NCI-H187 (cell line): ENCODE data around the gene DHCR7.
"Not testable (repeated sequence)": the region's sequence is repeated elsewhere in the genome, so short reads cannot be mapped to it uniquely, and the experiment has no call there.

Experiments used
- DNase-seq, 2 experiments: peaks; one replicate each; lab custom pipeline; 2025; lab: John Stamatoyannopoulos, UW

DHCR7 gene

DNA sequence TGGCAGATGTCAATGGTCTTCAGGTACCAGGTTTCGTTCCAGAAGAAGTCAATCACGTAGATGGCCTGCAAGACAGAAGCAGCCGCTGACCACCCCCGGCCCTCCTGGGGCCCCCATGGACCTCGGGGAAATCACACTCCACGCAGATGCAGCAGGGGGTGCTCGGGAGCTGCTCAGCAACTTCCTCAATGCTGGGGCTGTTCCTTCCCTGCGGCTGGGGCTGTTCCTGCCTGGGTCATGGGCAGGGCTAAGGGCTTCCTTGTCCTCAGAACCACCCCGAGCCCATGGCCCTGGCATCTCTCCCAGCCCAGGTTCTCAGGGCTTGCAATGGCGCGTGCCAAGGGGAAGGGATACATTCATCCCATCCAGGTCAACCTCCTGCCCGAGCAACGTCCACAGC is 10.3 kb downstream of the DHCR7 start:
- no peak for DNase-seq

DNA sequence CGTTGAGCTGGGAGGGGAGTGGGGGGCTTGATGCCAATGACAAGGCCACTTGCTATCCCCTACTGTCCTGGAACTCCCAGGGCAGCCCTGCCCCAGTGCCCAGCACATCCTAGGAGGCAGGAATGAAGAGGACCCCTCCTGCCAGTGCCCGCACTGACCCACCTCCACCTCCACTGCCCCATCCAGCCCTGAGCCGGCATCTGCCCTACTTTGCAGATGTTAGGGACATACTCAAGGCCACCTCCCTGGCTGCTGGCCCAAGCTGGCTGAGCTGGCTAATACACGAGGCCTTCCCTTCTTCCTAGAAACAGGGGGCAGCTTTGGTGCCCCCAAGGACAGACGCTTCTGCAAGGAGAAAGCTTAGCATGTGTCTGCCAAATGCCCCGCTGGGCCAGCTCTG is 10.8 kb downstream of the DHCR7 start:
- DNase-seq = no peak

DNA sequence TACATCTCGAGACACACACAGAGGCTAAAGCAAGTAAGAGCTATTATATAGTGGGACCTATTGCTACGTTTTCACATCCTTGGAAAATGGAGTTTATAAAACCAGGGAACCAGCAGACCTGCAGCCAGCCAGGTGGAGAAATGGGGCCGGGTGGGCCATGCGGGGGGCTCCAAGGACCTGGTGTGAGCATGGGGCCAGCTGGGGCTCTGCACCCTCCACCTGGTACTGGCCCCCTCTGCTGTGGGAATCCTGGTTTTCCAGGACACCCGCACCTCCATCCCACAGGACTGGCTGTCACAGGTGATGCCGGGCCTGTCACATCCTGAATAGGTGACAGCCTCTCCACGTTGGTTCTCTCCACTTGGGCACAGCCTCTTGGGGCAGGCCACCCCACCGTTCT is 11.3 kb downstream of the DHCR7 start:
- DNase-seq = no peak

DNA sequence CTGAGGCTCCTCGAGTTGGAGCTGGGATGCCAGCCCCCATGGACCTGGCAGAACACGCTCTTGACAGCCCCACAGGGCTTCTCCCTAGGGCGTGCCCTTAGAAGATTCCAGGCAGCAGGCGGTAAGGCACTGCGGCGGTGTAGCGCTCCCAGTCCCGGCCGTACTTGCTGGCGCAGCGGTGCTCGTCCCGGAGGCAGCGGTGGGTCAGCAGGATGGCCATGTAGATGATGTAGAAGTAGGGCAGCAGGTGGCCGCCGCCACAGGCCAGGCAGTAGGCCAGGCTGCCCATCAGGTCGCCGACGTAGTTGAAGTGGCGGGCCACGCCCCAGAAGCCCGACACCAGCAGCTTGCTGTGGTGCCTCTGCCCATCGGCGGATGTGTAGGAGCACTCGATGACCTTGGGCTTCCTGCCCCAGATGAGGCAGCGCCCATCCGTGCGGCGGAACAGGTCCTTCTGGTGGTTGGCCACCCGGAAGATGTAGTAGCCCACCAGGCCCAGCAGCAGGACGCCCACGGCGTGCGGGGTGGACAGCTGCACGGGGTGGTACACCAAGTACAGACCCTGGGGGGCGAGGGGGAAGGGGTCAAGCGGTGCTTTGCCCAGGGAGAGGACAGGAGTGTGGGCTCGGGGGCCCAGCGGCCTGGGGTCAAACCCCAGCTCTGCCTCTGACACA is 12.8 kb downstream of the DHCR7 start:
- DNase-seq = no peak

DNA sequence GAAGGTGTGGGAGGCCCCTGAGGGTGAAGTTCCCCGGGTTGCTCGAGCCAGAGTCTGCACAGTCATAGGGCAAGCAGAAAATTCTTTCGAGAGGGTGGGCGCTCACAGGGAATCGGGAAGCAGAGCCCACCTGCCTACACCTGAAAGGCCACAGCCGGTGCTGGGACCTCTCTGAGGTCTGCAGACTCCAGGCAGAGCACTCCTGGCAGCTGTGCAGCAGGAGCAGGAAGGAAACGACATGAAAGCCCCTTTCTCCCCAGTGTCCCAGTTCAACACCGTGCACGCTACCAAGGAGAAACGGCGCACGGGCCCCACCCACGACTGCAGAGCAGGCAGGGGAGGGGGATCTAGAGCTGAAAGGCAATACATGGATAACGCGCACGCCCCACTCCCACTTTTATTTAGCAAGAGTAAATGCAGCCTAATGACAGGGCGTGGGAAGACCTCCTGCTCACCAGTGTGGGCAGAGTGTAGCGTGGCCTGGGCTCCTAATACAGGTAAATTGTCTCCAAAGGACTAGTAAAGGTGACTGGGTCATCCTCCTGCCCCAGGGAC is 13.5 kb downstream of the DHCR7 start:
- DNase-seq = no peak

DNA sequence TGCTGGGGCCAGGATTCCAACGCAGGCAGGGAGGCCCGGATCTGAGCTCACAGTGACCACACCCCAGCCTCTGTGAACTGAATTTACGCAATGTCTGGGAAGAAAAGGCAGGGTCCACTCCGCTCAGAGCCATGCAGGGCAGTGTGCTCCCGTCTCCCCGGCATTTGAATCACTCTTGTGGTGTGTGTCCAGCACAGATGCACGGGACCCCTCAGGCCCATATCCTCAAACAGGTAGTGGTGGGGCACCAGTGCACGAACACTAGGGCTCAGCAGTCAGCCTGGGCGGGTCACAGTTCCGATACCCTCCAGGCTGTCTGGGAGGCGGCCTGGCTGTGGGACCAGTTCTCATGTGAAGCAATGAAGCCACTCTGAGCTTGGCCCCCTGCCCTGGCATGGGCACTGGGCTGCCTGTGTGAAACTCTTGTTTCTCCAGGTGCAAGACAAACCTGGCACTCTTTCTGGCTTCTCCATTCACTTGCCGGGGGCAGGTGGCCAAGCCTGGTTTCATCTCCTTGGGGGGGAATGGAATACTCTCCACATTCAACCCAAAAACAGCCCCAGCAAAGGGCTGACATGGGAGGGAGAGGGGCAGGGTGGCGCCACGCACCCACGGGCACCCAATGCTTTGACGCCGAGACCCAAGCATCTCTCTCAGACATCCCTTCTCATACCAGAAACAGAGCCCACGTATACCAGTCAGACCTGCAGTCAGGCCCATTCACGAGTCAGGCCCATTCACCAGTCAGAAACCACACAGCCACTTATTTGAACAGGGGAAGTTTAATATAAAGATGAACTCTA is 14.3 kb downstream of the DHCR7 start:
- DNase-seq = no peak

DNA sequence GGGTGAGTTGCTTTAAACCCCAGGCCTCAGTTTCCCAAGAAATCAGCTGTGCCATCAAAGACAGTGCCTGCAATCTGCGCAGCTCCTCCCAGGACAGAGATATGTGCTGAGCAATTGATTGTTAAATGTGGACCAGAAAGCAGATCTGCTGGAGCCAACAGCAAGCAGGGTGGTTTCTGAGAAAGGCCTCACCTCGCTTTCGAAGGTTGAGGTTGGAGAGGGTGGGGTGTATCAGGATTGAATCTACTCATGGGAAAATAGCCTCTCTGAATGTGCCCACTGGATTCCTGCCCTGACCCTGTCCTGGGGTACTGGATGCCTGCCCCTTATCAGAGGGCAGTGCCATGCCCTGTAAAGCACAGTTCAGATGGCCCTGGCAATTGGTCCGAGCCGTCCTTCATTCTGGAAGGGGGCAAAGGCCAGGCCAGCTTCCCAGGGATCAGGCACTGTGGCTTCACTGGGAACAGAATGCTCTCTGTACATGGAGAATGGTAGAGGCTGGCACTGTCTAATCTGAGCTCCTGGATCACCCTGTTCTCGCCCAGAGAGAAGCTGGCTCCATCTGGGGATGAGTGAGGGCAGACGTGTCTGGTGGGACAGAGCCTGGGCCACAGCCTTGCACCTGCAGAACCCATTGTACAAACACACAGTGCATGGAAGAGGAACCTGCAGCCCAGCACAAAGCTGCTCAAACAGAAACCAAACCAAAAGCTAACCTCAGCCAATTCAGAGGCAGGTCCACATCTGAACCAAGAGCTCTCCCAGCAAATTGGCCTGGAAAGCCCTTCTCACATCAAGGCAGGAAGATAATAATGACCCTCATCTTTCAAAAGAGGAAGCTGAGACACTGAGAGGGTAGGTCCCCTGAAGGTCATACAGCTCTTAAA is 15.2 kb downstream of the DHCR7 start:
- DNase-seq = no peak

DNA sequence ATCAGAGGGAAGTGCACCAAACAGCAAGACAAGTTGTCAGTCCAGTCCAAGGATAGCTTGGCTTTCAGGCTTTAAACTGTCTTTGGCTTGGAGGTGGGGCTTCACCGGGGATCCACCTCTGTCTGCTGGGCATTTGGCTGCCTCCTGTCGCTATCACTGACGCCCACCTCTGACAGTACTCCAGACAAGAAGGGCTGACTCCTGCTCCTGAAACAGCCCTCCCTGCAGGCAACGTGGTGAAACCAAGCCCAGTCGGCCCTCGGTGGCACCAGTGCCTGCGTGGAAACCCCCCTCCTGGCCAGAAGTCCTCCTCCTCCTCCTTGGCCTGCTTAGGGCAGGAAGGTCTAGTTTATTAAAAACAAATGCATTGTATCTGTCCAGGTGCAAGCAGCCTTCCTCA is 16.9 kb downstream of the DHCR7 start:
- DNase-seq = no peak

DNA sequence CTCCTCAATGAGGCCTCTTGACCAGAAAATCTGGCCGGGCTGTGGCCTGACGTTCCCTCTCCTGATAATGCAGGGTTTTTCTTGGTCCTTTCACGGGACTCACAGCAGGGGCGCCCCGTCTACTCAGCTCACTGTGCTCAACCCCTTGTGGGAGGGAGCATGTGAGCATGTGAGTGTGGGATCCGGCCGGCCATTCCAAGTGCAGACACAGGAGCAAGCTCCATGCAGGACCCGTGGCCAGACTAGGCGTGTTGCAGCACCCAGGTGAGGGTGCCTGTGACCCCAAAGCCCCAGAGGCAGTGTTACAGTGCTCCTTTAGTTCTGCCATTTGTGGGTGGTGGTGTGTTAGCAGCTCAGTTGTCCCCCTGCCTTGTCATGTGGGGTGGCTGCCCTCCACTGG is 18.0 kb downstream of the DHCR7 start:
- DNase-seq = no peak

DNA sequence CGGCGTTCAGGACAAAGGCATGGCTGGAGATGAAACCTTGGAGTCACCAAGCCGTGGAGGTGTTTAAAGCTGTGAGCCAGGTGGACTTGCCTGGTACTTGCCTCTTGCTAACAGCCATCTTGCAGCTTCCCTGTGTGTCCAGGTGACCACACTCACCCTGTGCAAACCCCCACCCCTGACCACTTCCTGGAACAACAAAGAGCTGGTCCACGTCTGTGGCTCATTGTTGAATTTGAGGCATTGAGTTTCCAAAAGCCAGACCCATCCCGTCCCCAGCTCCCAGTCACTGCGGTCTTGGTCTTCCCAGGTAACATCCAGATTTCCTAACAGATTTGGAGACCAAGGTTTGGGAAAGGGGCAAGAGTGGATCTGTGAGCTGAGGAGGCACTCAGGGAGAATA is 18.5 kb downstream of the DHCR7 start:
- no peak for DNase-seq

DNA sequence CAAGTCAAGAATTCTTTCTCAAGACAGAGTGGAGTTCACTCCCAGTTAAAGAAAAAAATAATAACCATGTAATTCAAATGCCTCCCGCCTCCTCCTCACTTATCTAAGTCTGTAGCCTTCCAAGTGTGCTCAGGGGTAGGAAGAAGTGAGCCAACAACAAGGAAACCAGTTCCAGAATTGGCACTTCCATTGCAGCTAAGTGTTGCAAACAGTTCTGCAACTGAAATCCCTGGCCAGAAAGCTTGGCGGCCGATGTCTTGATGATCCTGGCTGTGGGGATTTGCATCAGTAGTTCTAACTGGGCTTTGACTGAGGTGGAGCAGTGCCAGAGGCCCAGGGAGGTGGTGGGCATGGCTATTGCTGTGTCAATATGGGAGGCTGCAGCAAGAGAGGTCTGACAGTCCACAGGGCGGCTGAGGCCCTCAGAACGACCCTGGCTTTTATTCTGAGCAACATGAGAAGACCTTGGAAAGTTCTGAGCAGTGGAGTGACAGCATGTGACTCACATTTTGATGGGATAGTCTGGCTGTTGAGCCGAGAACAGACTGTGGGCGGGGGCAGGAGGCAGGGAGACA is 19.2 kb downstream of the DHCR7 start:
- no peak for DNase-seq

DNA sequence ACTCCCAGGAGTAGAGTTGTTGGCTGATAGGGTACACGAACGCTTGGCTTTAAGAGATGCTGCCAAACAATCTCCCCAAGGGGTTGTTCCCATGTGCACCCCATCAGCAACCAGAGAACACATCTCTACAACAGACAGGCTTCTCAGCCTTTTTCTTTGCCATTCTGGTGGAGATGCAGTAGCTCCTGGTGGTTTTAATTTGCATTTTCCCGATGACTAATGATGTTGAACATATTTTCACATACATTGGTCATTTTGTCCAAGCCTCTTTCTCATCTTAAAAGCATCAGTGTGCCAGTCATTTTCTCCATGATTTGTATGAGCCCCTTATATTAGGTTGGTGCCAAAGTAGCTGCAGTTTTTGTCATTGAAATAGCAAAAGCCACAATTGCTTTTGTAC is 21.8 kb downstream of the DHCR7 start:
- no peak for DNase-seq

DNA sequence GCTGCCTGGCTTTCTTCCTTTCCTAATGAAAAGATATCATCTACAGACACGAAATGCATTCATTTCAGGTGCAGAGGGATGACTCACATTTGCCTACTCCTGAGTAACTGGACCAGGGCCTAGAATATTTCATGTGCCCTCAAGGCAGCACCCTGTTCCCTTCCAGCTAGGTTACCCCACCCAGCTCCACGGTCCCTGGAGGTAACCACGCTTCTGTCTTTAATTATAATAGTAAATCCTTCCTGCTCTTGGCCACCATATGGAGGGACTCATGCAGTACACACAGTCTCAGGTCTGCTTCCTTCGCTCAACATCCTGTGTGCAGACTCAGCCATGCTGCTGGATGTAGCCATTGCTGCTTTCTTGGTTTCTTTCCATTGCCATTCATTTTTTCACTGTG is 22.3 kb downstream of the DHCR7 start:
- DNase-seq = no peak

DNA sequence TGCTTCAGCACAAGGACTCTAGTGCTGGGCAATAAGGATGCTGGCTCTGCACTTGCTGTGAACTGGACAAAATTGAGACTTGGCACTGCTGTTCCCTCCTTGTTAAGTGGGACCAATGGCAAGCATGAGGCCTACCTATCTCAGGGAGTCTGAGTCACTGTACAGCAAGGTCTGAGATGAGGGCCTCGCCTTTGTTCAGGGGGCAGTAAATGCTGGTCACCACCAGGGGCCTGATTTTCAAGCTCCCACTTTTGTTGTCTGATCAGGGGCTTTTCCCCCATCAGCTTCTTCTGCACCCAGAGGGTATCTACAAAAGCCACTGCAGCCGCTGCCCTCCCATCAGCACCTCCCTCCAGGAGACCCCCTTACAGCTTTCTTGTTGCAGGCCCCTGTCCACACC is 22.8 kb downstream of the DHCR7 start:
- no peak for DNase-seq

DNA sequence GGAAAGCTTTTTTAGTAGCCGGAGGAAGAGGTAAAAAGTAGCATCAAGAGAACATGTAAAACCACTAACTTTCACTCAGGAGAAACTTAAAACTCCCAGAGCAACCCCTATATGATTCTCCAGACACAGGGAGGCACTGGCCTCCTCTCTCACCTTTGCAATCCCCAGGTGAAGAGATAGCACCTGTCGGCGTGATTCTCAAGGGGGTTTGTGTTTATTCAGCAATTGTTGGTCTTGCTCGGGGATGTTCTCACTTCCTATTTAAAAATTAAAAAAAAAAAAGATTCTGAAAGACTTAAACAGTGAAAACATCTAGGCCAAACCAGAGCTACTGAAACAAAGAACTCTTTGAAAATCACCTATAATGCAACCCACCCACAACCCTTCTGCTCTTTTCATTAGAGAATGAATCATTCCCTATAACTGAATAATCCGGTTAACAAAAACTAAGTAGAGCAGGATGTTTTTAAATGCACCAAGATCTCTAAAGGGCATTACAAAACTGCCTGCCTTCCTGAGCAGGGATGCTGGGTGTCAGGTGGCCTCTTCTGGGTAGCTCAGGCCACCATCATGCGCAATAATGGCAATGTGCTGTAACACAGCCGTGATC is 24.9 kb downstream of the DHCR7 start:
- no peak for DNase-seq

DNA sequence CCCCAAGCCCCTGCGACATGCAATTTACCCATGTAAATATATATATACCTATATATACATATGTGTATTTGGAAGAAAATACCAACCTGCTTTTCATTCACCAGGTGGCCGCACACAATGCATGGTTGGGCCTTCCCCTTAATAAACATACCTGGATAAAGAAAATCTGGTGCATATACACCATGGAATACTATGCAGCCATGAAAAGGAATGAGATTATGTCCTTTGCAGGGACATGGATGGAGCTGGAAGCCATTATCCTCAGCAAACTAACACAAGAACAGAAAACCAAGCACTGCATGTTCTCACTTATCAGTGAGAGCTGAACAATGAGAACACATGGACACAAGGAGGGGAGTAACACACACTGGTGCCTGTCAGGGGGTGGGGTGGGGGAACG is 25.9 kb downstream of the DHCR7 start:
- DNase-seq = not testable (repeated sequence)

DNA sequence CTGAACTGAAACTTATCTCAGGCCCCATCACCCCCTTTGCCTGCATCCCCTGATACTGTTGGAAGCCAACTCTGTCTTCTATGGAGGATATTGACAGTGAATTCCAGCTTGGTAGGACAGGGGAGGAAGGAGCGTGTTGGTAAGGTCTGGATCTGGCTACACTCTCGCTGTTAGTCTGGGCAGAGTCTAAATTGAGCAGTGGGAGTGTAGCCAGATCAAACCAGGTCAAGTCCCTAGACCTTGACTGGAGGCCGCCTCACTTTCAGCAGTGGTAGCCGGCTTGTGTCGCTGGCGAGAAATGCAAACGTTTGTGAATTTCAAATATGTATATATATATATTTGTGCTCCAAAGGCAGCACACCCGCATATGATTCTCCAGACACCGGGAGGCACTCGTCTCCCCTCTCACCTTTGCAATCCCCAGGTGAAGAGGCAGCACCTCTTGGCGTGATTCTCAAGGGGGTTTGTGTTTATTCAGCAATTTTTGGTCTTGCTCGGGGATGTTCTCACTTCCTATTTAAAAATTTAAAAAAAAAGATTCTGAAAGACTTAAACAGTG is 26.7 kb downstream of the DHCR7 start:
- DNase-seq = no peak

DNA sequence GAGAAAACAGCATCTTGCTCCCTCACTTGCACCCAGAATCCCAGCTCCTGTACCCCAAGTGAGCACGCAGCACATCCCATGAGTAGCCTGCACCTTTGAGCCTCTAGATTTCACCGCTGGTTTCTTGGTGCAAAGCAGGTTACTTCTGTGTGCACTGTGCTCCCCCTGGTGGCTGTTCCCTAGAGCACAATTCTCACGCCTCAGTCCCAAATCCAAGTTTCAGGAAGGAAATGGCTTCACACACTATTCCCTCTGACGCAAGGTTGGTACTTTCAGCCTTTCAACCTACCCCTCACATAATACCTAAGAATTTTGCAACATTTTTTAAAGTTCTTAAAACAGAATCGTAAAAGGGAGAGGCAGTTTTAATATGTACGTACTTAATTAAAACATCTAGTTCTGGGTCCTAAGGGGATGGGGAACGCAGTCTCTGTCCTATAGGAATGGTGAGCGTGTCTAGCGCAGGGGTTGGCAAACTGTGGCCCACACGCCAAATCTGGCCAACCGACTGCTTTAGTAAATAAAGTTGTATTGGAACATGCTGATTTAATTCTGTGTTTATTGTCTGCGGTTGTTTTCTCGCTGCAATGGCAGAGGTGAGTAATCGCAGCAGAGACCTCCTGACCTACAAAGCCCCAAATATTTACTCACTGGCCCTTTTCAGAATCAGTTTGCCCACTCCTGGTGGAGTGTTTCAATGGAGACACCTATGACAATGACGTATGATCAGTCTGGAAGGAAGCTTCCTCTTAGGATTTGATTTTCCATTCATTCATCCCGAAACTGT is 27.5 kb downstream of the DHCR7 start:
- DNase-seq = peak; percentile 13 to 30

DNA sequence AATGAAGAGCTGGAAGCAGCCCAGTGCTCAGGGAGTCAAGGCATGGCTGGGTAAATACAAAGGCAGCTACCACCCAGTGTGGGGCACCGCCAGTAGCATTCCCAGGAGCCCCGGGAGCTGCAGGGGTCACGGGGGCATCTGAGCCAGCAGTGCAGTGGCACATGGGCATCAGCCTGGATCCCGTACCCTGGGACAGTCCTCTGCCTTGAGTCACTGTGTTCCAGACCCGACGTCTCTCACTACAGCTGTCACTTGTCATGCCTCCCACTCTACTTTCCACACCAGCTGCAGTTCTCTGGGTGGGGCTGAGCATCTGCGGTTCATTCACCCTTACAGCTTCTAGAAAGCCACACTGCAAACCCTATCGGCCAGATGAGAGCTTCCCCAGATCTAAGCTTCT is 29.6 kb downstream of the DHCR7 start:
- no peak for DNase-seq

DNA sequence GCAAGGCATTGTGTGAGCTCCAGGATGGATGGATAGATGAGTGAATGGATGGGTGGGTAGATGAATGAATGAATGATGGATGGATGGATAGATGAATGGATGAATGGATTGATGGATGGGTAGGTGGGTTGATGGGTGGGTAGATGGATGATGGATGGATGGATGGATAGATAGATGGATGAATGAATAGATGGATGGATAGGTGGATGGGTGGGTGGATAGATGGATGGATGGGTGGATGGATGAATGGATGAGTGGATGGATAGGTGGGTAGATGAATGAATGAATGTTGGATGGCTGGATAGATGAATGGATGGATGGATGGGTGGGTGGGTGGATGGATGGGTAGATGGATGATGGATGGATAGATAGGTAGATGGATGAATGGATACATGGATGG is 33.5 kb downstream of the DHCR7 start:
- DNase-seq = no peak
